K562 (cell line): ENCODE data around the gene RTF2. TPM values are rescaled to one million over a fixed set of nuclear protein-coding genes. Genes with fewer than 3 reads are reported as not detected.
A peak's percentile ranks its signal among the peaks of the same experiment; 100 is the strongest.

Source experiments
- CBFA2T3 ChIP-seq: fragments of 450-650 bp; IDR thresholded peaks from 2 replicates; pipeline ENCODE4 v1.6.1; 2017
- CBX2 ChIP-seq: fragments of 200-600 bp; sonication (generic); IDR thresholded peaks from one replicate; pipeline ENCODE4 v1.6.1; 2012; ENCODE audit warnings: mild to moderate bottlenecking, low read length, inconsistent platforms; ENCODE audit not compliant: insufficient read depth, poor library complexity, severe bottlenecking
- CLOCK ChIP-seq: fragments of 250-450 bp; sonication (Bioruptor Pico); IDR thresholded peaks from 2 replicates; pipeline ENCODE4 v1.4.0; 2020; ENCODE audit warnings: mild to moderate bottlenecking, moderate library complexity, borderline replicate concordance
- DACH1 ChIP-seq: fragments of 450-650 bp; IDR thresholded peaks from 2 replicates; pipeline ENCODE4 v1.6.1; 2018; ENCODE audit not compliant: partially characterized antibody
- DMBX1 ChIP-seq: fragments of 250-450 bp; sonication (Bioruptor Pico); IDR thresholded peaks from 2 replicates; pipeline ENCODE4 v1.8.0; 2022; ENCODE audit warnings: inconsistent platforms, mild to moderate bottlenecking, moderate library complexity, borderline replicate concordance
- ETV5 ChIP-seq: sonication (generic); formaldehyde crosslinking; IDR thresholded peaks from 2 replicates; pipeline ENCODE4 v1.4.0; 2020; ENCODE audit warnings: low read depth, mild to moderate bottlenecking, missing genetic modification reagents
- GATAD2A ChIP-seq: fragments of 450-650 bp; IDR thresholded peaks from 2 replicates; pipeline ENCODE4 v1.6.1; 2017
- HDAC1 ChIP-seq, 2 experiments: fragments of 450-650 bp; IDR thresholded peaks; 2 replicates each; pipeline ENCODE4 v1.6.1; 2016 to 2017; ENCODE audit warnings: inconsistent platforms in 1 of 2, mild to moderate bottlenecking in 1 of 2, moderate library complexity in 1 of 2
- MNT ChIP-seq, 2 experiments: fragments of 450-650 bp; conservative IDR thresholded peaks; 2 replicates each; pipeline ENCODE4 v1.6.1; 2017; ENCODE audit warnings: mild to moderate bottlenecking in 2 of 2, moderate library complexity in 2 of 2
- NKRF ChIP-seq: fragments of 450-650 bp; IDR thresholded peaks from 2 replicates; pipeline ENCODE4 v1.6.1; 2016; ENCODE audit warnings: borderline replicate concordance
- RBBP5 ChIP-seq: fragments of 200-600 bp; sonication (generic); IDR thresholded peaks from 2 replicates; pipeline ENCODE4 v1.6.1; 2012; ENCODE audit warnings: borderline replicate concordance, mild to moderate bottlenecking, low read length, control low read depth, inconsistent platforms; ENCODE audit not compliant: insufficient read depth, poor library complexity, severe bottlenecking
- SMARCA4 ChIP-seq: fragments of 450-650 bp; IDR thresholded peaks from 2 replicates; pipeline ENCODE4 v1.6.1; 2016
- SREBF2 ChIP-seq: sonication (generic); formaldehyde crosslinking; IDR thresholded peaks from 2 replicates; pipeline ENCODE4 v1.4.0; 2020; ENCODE audit warnings: mild to moderate bottlenecking, missing genetic modification reagents
- TAL1 ChIP-seq: fragments of 450-650 bp; IDR thresholded peaks from 2 replicates; pipeline ENCODE4 v1.6.1; 2016; ENCODE audit warnings: mild to moderate bottlenecking
- TARDBP ChIP-seq: fragments of 450-650 bp; IDR thresholded peaks from 2 replicates; pipeline ENCODE4 v1.6.1; 2016
- TBP ChIP-seq: optimal IDR thresholded peaks from 2 replicates; pipeline ENCODE3; 2011; ENCODE audit warnings: low read depth, low read length, improper control_type of control experiment
- TSHZ1 ChIP-seq: fragments of 250-450 bp; sonication (Bioruptor Pico); IDR thresholded peaks from 2 replicates; pipeline ENCODE4 v1.4.0; 2020; ENCODE audit warnings: mild to moderate bottlenecking, moderate library complexity
- ZFP30 ChIP-seq: fragments of 250-450 bp; sonication (Bioruptor Pico); IDR thresholded peaks from 2 replicates; pipeline ENCODE4 v1.8.0; 2022; ENCODE audit warnings: moderate library complexity, mild to moderate bottlenecking, inconsistent platforms, borderline replicate concordance
- polyA plus RNA-seq, 8 experiments: library from polyadenylated mRNA; depleted of rRNA in 4 of 8; stranded (reverse) in 5 of 8; unstranded in 3 of 8; fragments of >200 nt; fragmentation: Nextera tagmentation in 2 of 8; fragmentation: Illumina TruSeq in 1 of 8; extraction: Ambion mirVana in 2 of 8; extraction: Trizol in 1 of 8; gene quantifications; 2 replicates each; pipeline versions ENCODE4 v1.2.1 to v1.2.3, GENCODE V29; 2011 to 2014; ENCODE audit warnings: inconsistent platforms in 1 of 8, missing spikeins in 1 of 8
- total RNA-seq, 7 experiments: library from RNA; depleted of rRNA in 6 of 7; stranded (reverse); fragments of >200 nt in 6 of 7; fragmentation: Illumina TruSeq in 2 of 7; extraction: Trizol in 2 of 7; gene quantifications; 2 replicates each; pipeline versions ENCODE4 v1.2.1 to v1.2.3, GENCODE V29; 2011 to 2021; ENCODE audit warnings: low replicate concordance in 1 of 7

RTF2 gene
- total and polyA plus RNA-seq, 9 of the 15 experiments (the other 6 are each of a cell fraction or from before 2014, with no cell fraction given), result 67.0 to 177 (median 84.9) TPM

- TF ChIP-seq NKRF (peak; percentile 35; the same call in 1 of the 2 replicates), SMARCA4 (0 out of 2 replicates have a peak, but pooled peaks have one; percentile 21), CLOCK (no peak), TSHZ1 (CRISPR knock-in tag) (no peak), DMBX1 (CRISPR knock-in tag) (peak; percentile 43; the same call in 1 of the 2 replicates), GATAD2A (no peak), CBX2 (no peak), TBP (no peak), DACH1 (peak; percentile 64), RBBP5 (peak; percentile 28), HDAC1 (IDR thresholded peaks at IDR 0.05) (peak in 1 of 2 experiments; percentile 9; a peak in 1 of 4 replicates), TAL1 (no peak), CBFA2T3 (0 out of 2 replicates have a peak, but pooled peaks have one; percentile 14), MNT (conservative IDR thresholded peaks at IDR 0.05) (peak in 1 of 2 experiments; percentile 57; a peak in 3 of 4 replicates), SREBF2 (CRISPR knock-in tag) (no peak), ZFP30 (CRISPR knock-in tag) (no peak), TARDBP (no peak), ETV5 (CRISPR knock-in tag) (peak; percentile 32; the same call in 1 of the 2 replicates)
These were observed 47.3 kb upstream of the RTF2 start (continued) for GRCh38 chr20:56420940-56421688.
